Liver (tissue), 3 donors: ENCODE results near the gene CERT1.
"Not testable (repeated sequence)": the region's sequence is repeated elsewhere in the genome, so short reads cannot be mapped to it uniquely, and the experiment has no call there.

Experiments
- CTCF ChIP-seq: fragments of 150-350 bp; IDR thresholded peaks from 2 replicates; pipeline ENCODE4 v1.5.1; 2017; ENCODE audit warnings: improper control_type of control experiment, low read depth, low read length; ENCODE audit not compliant: missing input control
- EGR1 ChIP-seq, 2 donors: IDR thresholded peaks; 2 replicates each; pipeline ENCODE4 v1.6.1; 2016 to 2018; ENCODE audit warnings: antibody characterized with exemption in 2 of 2, low read depth in 2 of 2
- JUND ChIP-seq, 2 donors: IDR thresholded peaks; 2 replicates each; pipeline ENCODE4 v1.6.1; 2016; ENCODE audit warnings: antibody characterized with exemption in 2 of 2
- MAX ChIP-seq: IDR thresholded peaks from 2 replicates; pipeline ENCODE4 v1.6.1; 2016; ENCODE audit warnings: antibody characterized with exemption
- RAD21 ChIP-seq, 2 donors: IDR thresholded peaks; 2 replicates each; pipeline ENCODE4 v1.6.1; 2016; ENCODE audit warnings: antibody characterized with exemption in 2 of 2, mild to moderate bottlenecking in 2 of 2
- REST ChIP-seq: IDR thresholded peaks from 2 replicates; pipeline ENCODE4 v1.6.1; 2016; ENCODE audit warnings: antibody characterized with exemption, mild to moderate bottlenecking
- SP1 ChIP-seq: IDR thresholded peaks from 2 replicates; pipeline ENCODE4 v1.6.1; 2018; ENCODE audit warnings: antibody characterized with exemption, mild to moderate bottlenecking
- TAF1 ChIP-seq: conservative IDR thresholded peaks from 2 replicates; pipeline ENCODE4 v1.6.1; 2016; ENCODE audit warnings: antibody characterized with exemption, mild to moderate bottlenecking
- ZBTB33 ChIP-seq: IDR thresholded peaks from 2 replicates; pipeline ENCODE4 v1.6.1; 2016; ENCODE audit warnings: antibody characterized with exemption
- donor health status: healthy.
- donor health status: healthy.

- TF ChIP-seq CTCF; TAF1; REST; JUND (IDR thresholded peaks at IDR 0.05); RAD21 (IDR thresholded peaks at IDR 0.05); EGR1 (IDR thresholded peaks at IDR 0.05; ENCODE audit: low read depth in 2 of 2); SP1; ZBTB33; MAX: not testable (repeated sequence)
These were observed 49.2 kb upstream of the CERT1 start for GRCh38 chr5:75560655-75561054.
